ENCODE data around the gene TNFRSF8. TPM values are rescaled to one million over a fixed set of nuclear protein-coding genes. Genes with fewer than 3 reads are reported as not detected.

Gene TNFRSF8
- polyA plus RNA-seq (2013, experiment 1 of 4) = 0.24 TPM
- polyA plus RNA-seq (2013, experiment 2 of 4) = 0.12 TPM
- polyA plus RNA-seq (2013, experiment 3 of 4) = 0.16 TPM
- polyA plus RNA-seq (2013, experiment 4 of 4) = 0.12 TPM

DNA sequence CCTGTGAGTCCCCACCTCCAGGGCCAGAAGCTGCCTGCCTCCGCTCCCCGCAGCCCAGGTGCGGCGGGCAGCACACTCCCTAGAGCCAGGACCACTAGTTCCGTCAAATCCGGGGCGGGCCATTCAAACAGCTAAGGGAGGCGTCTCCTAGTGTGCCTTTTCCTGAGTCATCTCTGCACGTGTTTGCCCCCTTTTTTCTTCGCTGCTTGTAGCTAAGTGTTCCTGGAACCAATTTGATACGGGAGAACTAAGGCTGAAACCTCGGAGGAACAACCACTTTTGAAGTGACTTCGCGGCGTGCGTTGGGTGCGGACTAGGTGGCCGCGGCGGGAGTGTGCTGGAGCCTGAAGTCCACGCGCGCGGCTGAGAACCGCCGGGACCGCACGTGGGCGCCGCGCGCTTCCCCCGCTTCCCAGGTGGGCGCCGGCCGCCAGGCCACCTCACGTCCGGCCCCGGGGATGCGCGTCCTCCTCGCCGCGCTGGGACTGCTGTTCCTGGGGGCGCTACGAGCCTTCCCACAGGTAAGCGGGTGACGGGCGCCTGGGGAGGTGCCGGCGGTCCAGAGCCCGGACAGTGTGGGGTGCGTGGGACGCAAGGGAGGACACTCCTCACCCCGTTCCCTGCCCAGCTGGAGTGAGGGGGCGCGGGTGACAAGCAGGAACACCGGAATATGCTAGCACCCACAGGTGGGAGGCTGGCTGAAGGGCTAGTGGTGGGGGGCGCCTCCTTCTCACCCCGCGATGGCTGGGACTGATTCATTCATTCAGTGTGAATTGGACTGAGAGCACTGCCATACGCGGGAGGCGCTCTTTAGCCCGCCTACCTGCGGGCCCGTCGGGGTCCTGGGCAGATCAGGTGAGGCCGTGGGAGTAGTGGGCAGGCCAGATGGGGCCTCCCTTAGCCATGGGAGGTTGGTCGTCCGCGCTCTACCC, at the start of gene TNFRSF8:
TSS of gene TNFRSF8 (plus strand) at position 163 of the 932 bp plus-strand sequence. CDS start at position 459, 296 bp downstream.
- WGBS, 2 experiments = 3 to 4% methylated on average over 72 of the region's 72 CpGs
- H3K27ac ChIP-seq (ENCODE audit: insufficient read depth, low read depth, low read length, poor library complexity, severe bottlenecking) = no peak within 1 kb of the TSS
- peak within 1 kb of the TSS; percentile 8 for H3K4me3 ChIP-seq (ENCODE audit: insufficient read depth, low read depth, low read length)
- no peaks in the 10 kb centered on the region for H3K9me3 ChIP-seq (ENCODE audit: control insufficient read depth, low read length)
- peaks cover 39% of the 10 kb centered on the region for H3K27me3 ChIP-seq (ENCODE audit: control insufficient read depth, insufficient read depth, low read length, poor library complexity, severe bottlenecking)
- no peaks in the 10 kb centered on the region for H3K36me3 ChIP-seq (ENCODE audit: control insufficient read depth, insufficient read depth, low read length)
- peaks cover 15% of the 10 kb centered on the region for H3K4me1 ChIP-seq (ENCODE audit: control insufficient read depth, insufficient read depth, low read length)

GRCh38 chr1:12014141-12014991, 48.7 kb upstream of the TNFRSF8 start:
- H3K27ac ChIP-seq (ENCODE audit: insufficient read depth, low read depth, low read length, poor library complexity, severe bottlenecking) = no peak overlapping the region
- no peaks in the 10 kb centered on the region for H3K27me3 ChIP-seq (ENCODE audit: control insufficient read depth, insufficient read depth, low read length, poor library complexity, severe bottlenecking)
- WGBS, 2 experiments = 90 to 92% methylated on average over 16 of the region's 16 CpGs
- no peak overlapping the region for H3K4me3 ChIP-seq (ENCODE audit: insufficient read depth, low read depth, low read length)
- peaks cover 27% of the 10 kb centered on the region for H3K36me3 ChIP-seq (ENCODE audit: control insufficient read depth, insufficient read depth, low read length)
- H3K9me3 ChIP-seq (ENCODE audit: control insufficient read depth, low read length) = no peaks in the 10 kb centered on the region
- H3K4me1 ChIP-seq (ENCODE audit: control insufficient read depth, insufficient read depth, low read length) = no peaks in the 10 kb centered on the region

- Histone ChIP-seq H3K9me3 (ENCODE audit: control insufficient read depth, low read length) (no peaks in the 10 kb centered on the region), H3K36me3 (ENCODE audit: control insufficient read depth, insufficient read depth, low read length) (peaks cover 21% of the 10 kb centered on the region), H3K27ac (ENCODE audit: insufficient read depth, low read depth, low read length, poor library complexity, severe bottlenecking) (no peak overlapping the region), H3K27me3 (ENCODE audit: control insufficient read depth, insufficient read depth, low read length, poor library complexity, severe bottlenecking) (no peaks in the 10 kb centered on the region), H3K4me3 (ENCODE audit: insufficient read depth, low read depth, low read length) (no peak overlapping the region), H3K4me1 (ENCODE audit: control insufficient read depth, insufficient read depth, low read length) (no peaks in the 10 kb centered on the region)
- WGBS, 2 experiments = 93 to 96% methylated on average over 10 of the region's 10 CpGs
Measured at GRCh38 chr1:12015001-12015491, 48.1 kb upstream of the TNFRSF8 start.

- Histone ChIP-seq H3K36me3 (ENCODE audit: control insufficient read depth, insufficient read depth, low read length) (peaks cover 17% of the 10 kb centered on the region), H3K27ac (ENCODE audit: insufficient read depth, low read depth, low read length, poor library complexity, severe bottlenecking) (no peak overlapping the region), H3K27me3 (ENCODE audit: control insufficient read depth, insufficient read depth, low read length, poor library complexity, severe bottlenecking) (no peaks in the 10 kb centered on the region), H3K4me1 (ENCODE audit: control insufficient read depth, insufficient read depth, low read length) (no peaks in the 10 kb centered on the region), H3K4me3 (ENCODE audit: insufficient read depth, low read depth, low read length) (no peak overlapping the region), H3K9me3 (ENCODE audit: control insufficient read depth, low read length) (no peaks in the 10 kb centered on the region)
- 93 to 97% methylated on average over 9 of the region's 9 CpGs for WGBS, 2 experiments
Measured at GRCh38 chr1:12015499-12015898, 47.6 kb upstream of the TNFRSF8 start.

- WGBS, 2 experiments = 95% methylated on average over 3 of the region's 3 CpGs
Measured at GRCh38 chr1:12016182-12016581, 46.9 kb upstream of the TNFRSF8 start.

GRCh38 chr1:12019858-12020509, 43.1 kb upstream of the TNFRSF8 start:
- no peaks in the 10 kb centered on the region for H3K9me3 ChIP-seq (ENCODE audit: control insufficient read depth, low read length)
- H3K27me3 ChIP-seq (ENCODE audit: control insufficient read depth, insufficient read depth, low read length, poor library complexity, severe bottlenecking) = no peaks in the 10 kb centered on the region
- peaks cover 12% of the 10 kb centered on the region for H3K36me3 ChIP-seq (ENCODE audit: control insufficient read depth, insufficient read depth, low read length)
- H3K4me1 ChIP-seq (ENCODE audit: control insufficient read depth, insufficient read depth, low read length) = no peaks in the 10 kb centered on the region
- WGBS, 2 experiments = 15% methylated on average over 12 of the region's 12 CpGs
- H3K4me3 ChIP-seq (ENCODE audit: insufficient read depth, low read depth, low read length) = peak overlapping the region; percentile 72
- peak overlapping the region; percentile 86 for H3K27ac ChIP-seq (ENCODE audit: insufficient read depth, low read depth, low read length, poor library complexity, severe bottlenecking)

More at GRCh38 chr1:12016182-12016581, 46.9 kb upstream of the TNFRSF8 start:
- Histone ChIP-seq H3K27ac (ENCODE audit: insufficient read depth, low read depth, low read length, poor library complexity, severe bottlenecking) (no peak overlapping the region), H3K4me3 (ENCODE audit: insufficient read depth, low read depth, low read length) (no peak overlapping the region), H3K4me1 (ENCODE audit: control insufficient read depth, insufficient read depth, low read length) (no peaks in the 10 kb centered on the region), H3K36me3 (ENCODE audit: control insufficient read depth, insufficient read depth, low read length) (peaks cover 10% of the 10 kb centered on the region), H3K27me3 (ENCODE audit: control insufficient read depth, insufficient read depth, low read length, poor library complexity, severe bottlenecking) (no peaks in the 10 kb centered on the region), H3K9me3 (ENCODE audit: control insufficient read depth, low read length) (no peaks in the 10 kb centered on the region)

DNA sequence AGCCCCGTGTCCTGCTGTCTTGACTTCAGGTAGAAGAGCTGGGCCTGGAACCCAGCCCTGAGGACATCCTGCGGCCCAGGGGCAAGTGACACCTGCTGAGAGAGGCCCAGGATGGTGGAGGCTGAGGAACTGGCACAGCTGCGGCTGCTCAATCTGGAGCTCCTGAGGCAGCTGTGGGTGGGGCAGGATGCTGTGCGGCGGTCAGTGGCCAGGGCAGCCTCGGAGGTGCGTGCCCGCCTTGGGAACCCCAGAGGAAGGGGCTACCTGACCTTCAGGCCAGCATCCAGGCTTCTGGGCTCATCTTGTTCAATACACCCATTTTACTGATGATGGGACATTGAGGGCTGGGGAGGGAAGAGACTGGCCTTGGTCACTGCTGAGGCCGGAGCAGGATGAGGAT, 41.5 kb upstream of the TNFRSF8 start:
- H3K4me1 ChIP-seq (ENCODE audit: control insufficient read depth, insufficient read depth, low read length) = no peaks in the 10 kb centered on the region
- no peak overlapping the region for H3K4me3 ChIP-seq (ENCODE audit: insufficient read depth, low read depth, low read length)

GRCh38 chr1:12022036-12022435, 41.1 kb upstream of the TNFRSF8 start:
- H3K9me3 ChIP-seq (ENCODE audit: control insufficient read depth, low read length) = no peaks in the 10 kb centered on the region
- no peak overlapping the region for H3K27ac ChIP-seq (ENCODE audit: insufficient read depth, low read depth, low read length, poor library complexity, severe bottlenecking)
- no peaks in the 10 kb centered on the region for H3K4me1 ChIP-seq (ENCODE audit: control insufficient read depth, insufficient read depth, low read length)
- H3K4me3 ChIP-seq (ENCODE audit: insufficient read depth, low read depth, low read length) = no peak overlapping the region
- H3K27me3 ChIP-seq (ENCODE audit: control insufficient read depth, insufficient read depth, low read length, poor library complexity, severe bottlenecking) = no peaks in the 10 kb centered on the region
- H3K36me3 ChIP-seq (ENCODE audit: control insufficient read depth, insufficient read depth, low read length) = peaks cover 16% of the 10 kb centered on the region
- 95 to 96% methylated on average over 14 of the region's 14 CpGs for WGBS, 2 experiments

More for the DNA sequence above, 41.5 kb upstream of the TNFRSF8 start:
- no peaks in the 10 kb centered on the region for H3K9me3 ChIP-seq (ENCODE audit: control insufficient read depth, low read length)
- 93 to 95% methylated on average over 9 of the region's 9 CpGs for WGBS, 2 experiments
- H3K27me3 ChIP-seq (ENCODE audit: control insufficient read depth, insufficient read depth, low read length, poor library complexity, severe bottlenecking) = no peaks in the 10 kb centered on the region
- peaks cover 14% of the 10 kb centered on the region for H3K36me3 ChIP-seq (ENCODE audit: control insufficient read depth, insufficient read depth, low read length)
- no peak overlapping the region for H3K27ac ChIP-seq (ENCODE audit: insufficient read depth, low read depth, low read length, poor library complexity, severe bottlenecking)

DNA sequence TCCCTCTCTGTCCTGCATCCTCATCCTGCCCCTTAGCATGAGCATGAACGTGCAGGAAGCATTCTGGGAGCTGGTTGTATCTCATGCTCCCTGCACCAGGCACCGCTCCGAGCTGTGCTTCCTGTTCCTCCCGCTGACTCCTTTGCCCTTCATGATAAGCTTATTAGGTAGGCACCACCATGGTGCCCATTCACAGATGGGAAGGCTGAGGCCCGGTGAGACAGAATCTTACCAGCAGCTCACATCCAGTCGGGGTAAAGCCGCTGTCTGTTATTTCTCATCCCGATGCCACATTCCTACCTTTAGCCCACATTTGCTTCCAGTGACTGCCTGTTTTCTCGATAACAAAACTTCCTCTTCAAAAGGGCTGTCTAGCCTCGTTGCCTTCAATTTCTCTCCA, 36.5 kb upstream of the TNFRSF8 start:
- Histone ChIP-seq H3K36me3 (ENCODE audit: control insufficient read depth, insufficient read depth, low read length) (peaks cover 32% of the 10 kb centered on the region), H3K27me3 (ENCODE audit: control insufficient read depth, insufficient read depth, low read length, poor library complexity, severe bottlenecking) (no peaks in the 10 kb centered on the region), H3K4me3 (ENCODE audit: insufficient read depth, low read depth, low read length) (no peak overlapping the region), H3K9me3 (ENCODE audit: control insufficient read depth, low read length) (no peaks in the 10 kb centered on the region), H3K4me1 (ENCODE audit: control insufficient read depth, insufficient read depth, low read length) (no peaks in the 10 kb centered on the region), H3K27ac (ENCODE audit: insufficient read depth, low read depth, low read length, poor library complexity, severe bottlenecking) (no peak overlapping the region)
- WGBS, 2 experiments = 94% methylated on average over 10 of the region's 10 CpGs
